GM12878 (cell line): ENCODE results near the gene CYB5R2. TPM values are rescaled to one million over a fixed set of nuclear protein-coding genes. Genes with fewer than 3 reads are reported as not detected.

Source experiments
- PBX3 ChIP-seq: IDR thresholded peaks from 2 replicates; pipeline ENCODE4 v1.6.1; 2011; ENCODE audit warnings: mild to moderate bottlenecking, low read depth, low read length, moderate library complexity; ENCODE audit not compliant: insufficient replicate concordance
- RCOR1 ChIP-seq: conservative IDR thresholded peaks from 2 replicates; pipeline ENCODE4 v1.6.1; 2012; ENCODE audit warnings: low read depth, low read length, improper control_type of control experiment
- SRF ChIP-seq, 2 experiments: IDR thresholded peaks; 2 replicates each; pipeline ENCODE4 v1.6.1; 2011; ENCODE audit warnings: low read depth in 2 of 2, low read length in 2 of 2, mild to moderate bottlenecking in 1 of 2, moderate library complexity in 1 of 2
- ZBTB33 ChIP-seq: fragments of 450-650 bp; IDR thresholded peaks from 2 replicates; pipeline ENCODE4 v1.6.1; 2017; ENCODE audit warnings: mild to moderate bottlenecking
- polyA plus RNA-seq, 11 experiments: library from polyadenylated mRNA; depleted of rRNA in 4 of 11; unstranded in 6 of 11; stranded (reverse) in 5 of 11; fragments of >200 nt; fragmentation: Nextera tagmentation in 4 of 11; fragmentation: Illumina TruSeq in 1 of 11; extraction: Ambion mirVana in 4 of 11; extraction: Trizol in 1 of 11; gene quantifications; 1 replicate in 1 of 11; 2 replicates in 10 of 11; pipeline versions ENCODE4 v1.2.1 to v1.2.3, GENCODE V29; 2011 to 2016; ENCODE audit warnings: inconsistent platforms in 2 of 11, missing spikeins in 2 of 11, low read depth in 1 of 11
- total RNA-seq, 4 experiments: library from RNA; depleted of rRNA in 3 of 4; stranded (reverse); fragments of >200 nt in 3 of 4; fragmentation: Illumina TruSeq in 1 of 4; extraction: Trizol in 1 of 4; gene quantifications; 2 replicates each; pipeline versions ENCODE4 v1.2.1 to v1.2.3, GENCODE V29; 2013 to 2021
- TF ChIP-seq, protein P1 (sequence below): fragments of 450-650 bp; formaldehyde crosslinking; IDR thresholded peaks from 2 replicates; pipeline ENCODE4 v1.5.0; 2022; ENCODE audit warnings: mild to moderate bottlenecking, missing genetic modification characterization

CYB5R2 gene
- total and polyA plus RNA-seq, 10 of the 15 experiments (the other 5 are each of a cell fraction or from before 2014, with no cell fraction given): 21.0 to 111 (median 70.4) TPM

DNA sequence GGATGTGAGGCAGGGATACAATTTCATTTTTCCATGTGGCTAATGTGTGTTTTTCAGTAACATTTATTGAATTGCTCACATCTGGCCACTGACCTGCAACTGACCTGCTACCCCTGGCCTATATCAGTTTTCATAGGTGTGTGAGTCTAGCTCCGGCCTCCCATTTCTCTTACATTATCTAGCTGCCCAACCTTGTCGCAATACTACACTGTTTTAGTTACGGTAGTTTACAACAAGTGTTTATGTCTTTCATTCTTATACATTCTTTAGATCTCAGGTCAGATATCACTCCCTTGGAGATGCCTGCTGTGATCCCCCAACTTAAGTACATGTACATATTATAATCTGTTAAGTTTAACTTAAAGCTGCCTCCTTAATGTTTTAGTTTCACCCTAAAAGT is 2.3 kb upstream of the CYB5R2 start (continued):
- TF ChIP-seq, protein P1, sequence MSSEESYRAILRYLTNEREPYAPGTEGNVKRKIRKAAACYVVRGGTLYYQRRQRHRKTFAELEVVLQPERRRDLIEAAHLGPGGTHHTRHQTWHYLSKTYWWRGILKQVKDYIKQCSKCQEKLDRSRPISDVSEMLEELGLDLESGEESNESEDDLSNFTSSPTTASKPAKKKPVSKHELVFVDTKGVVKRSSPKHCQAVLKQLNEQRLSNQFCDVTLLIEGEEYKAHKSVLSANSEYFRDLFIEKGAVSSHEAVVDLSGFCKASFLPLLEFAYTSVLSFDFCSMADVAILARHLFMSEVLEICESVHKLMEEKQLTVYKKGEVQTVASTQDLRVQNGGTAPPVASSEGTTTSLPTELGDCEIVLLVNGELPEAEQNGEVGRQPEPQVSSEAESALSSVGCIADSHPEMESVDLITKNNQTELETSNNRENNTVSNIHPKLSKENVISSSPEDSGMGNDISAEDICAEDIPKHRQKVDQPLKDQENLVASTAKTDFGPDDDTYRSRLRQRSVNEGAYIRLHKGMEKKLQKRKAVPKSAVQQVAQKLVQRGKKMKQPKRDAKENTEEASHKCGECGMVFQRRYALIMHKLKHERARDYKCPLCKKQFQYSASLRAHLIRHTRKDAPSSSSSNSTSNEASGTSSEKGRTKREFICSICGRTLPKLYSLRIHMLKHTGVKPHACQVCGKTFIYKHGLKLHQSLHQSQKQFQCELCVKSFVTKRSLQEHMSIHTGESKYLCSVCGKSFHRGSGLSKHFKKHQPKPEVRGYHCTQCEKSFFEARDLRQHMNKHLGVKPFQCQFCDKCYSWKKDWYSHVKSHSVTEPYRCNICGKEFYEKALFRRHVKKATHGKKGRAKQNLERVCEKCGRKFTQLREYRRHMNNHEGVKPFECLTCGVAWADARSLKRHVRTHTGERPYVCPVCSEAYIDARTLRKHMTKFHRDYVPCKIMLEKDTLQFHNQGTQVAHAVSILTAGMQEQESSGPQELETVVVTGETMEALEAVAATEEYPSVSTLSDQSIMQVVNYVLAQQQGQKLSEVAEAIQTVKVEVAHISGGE (CRISPR knock-in tag): no peak
- TF ChIP-seq SRF (IDR thresholded peaks at IDR 0.05; ENCODE audit: low read depth in 2 of 2, low read length in 2 of 2): no peak
- TF ChIP-seq RCOR1: no peak
- no peak for TF ChIP-seq PBX3
- no peak for TF ChIP-seq ZBTB33
